Lower lobe of right lung (tissue), 2 donors: Measurements from ENCODE around the gene SMAD2. TPM values are rescaled to one million over a fixed set of nuclear protein-coding genes. Genes with fewer than 3 reads are reported as not detected.

ENCODE experiments used
- ATAC-seq, 2 donors: fragments of 200-7000 bp; cut with Tn5 transposase; one replicate each; pipeline ENCODE4 v1.9.1; 2020 to 2022; ENCODE audit warnings: mild to moderate bottlenecking in 2 of 2, moderate library complexity in 2 of 2
- DNase-seq: peaks from one replicate; pipeline ENCODE4 v3.0.0-alpha.2; 2020
- H3K27ac ChIP-seq: fragments of 200-600 bp; one replicate; pipeline ENCODE4 v1.8.0; 2022
- H3K27me3 ChIP-seq: fragments of 200-600 bp; one replicate; pipeline ENCODE4 v1.8.0; 2022; ENCODE audit warnings: low read depth
- H3K36me3 ChIP-seq: fragments of 200-600 bp; one replicate; pipeline ENCODE4 v1.8.0; 2022; ENCODE audit warnings: mild to moderate bottlenecking
- H3K4me1 ChIP-seq: fragments of 200-600 bp; one replicate; pipeline ENCODE4 v1.8.0; 2022
- H3K4me3 ChIP-seq: fragments of 200-600 bp; one replicate; pipeline ENCODE4 v1.8.0; 2022; ENCODE audit warnings: mild to moderate bottlenecking
- H3K9me3 ChIP-seq: fragments of 200-600 bp; one replicate; pipeline ENCODE4 v1.8.0; 2022
- CTCF ChIP-seq: fragments of 200-600 bp; IDR thresholded peaks from one replicate; pipeline ENCODE4 v1.8.0; 2022; ENCODE audit warnings: antibody characterized with exemption, mild to moderate bottlenecking
- intact Hi-C: fragments of 100-400 bp; cut with DNase I; formaldehyde crosslinking; loops from one replicate; pipeline ENCODE4 v1.11.0; 2022
- total RNA-seq: library from RNA; stranded (reverse); fragmentation: NEBNext Ultra II Directional; extraction: Animal tissue kit (Norgen Biotek cat#: 25700); gene quantifications from one replicate; pipeline ENCODE4 v1.2.1, GENCODE V29; 2021
- donor health status: DM: no; HTN: yes; CAD: no; lungs with severe emphysema.

Gene SMAD2
- total RNA-seq, 1 donor from 2014 or later, result 161 TPM

DNA sequence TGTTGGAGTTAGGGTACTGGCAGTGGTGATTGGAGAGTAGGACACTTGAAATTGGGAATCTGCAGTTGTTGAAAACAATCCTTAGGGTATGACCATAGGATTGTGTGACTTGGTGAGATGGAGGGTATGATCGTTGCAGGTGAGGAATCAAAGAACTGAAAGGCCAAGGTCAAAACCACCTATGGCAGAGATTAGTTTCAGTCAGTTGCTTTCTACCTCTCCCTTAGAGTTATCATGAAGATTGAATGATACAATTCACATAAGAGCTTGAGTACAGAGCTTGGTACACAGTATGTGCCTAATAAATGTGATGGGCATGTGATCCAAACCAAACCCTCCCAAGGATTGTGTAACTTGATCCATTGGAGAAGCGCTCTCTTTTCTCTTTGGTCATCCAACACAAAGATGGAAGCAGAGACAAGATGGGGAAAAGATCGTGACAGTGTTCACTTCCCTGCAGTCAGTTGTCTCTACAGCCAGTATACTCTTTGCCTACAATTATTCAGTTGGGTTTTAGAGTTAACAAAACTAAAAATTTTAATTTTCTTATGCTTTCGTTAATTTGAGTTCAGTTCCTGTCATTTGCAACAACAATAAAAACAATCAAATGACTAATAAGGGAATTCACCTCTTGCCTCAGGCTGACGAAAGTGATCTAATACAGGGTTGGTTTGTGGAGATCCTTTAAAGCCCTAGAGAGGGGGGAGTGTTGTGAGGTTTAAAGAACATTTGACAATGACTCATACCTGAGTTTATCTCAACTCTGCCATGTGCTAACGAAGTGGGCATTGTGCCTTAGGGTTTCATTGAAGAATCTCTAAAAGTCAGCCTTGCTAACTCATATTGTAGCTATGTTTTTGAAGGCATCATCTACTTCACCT lies 14.8 kb upstream of the SMAD2 start:
- intact Hi-C loops, result no loop called here
- Histone ChIP-seq H3K36me3 (no peaks in the 10 kb centered on the region), H3K27ac (no peak overlapping the region), H3K9me3 (no peaks in the 10 kb centered on the region), H3K27me3 (no peaks in the 10 kb centered on the region), H3K4me1 (no peaks in the 10 kb centered on the region), H3K4me3 (no peak overlapping the region)
- no peak for DNase-seq
- no peak for ATAC-seq
- no peak for TF ChIP-seq CTCF

DNA sequence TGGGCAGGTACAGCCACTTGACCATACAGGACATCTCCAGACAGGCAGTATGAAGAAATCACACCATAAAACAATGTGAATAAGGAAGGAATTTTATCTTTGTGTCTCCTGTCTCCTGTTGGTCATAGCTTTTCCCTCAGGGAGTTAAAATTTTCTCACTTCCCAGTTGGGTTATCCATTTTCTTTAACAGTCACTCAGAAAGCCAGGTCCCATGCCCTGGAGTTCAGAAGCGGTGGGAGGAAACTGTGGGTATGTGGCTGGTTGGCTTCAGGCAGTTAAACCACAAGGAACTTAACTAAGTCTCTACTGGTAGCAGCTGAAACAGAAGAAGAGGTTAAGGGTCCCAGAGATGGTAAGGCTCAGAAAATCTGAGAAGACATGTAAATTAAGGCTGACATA lies 6.5 kb upstream of the SMAD2 start:
- TF ChIP-seq CTCF, result no peak
- DNase-seq (no peak), ATAC-seq (no peak)
- Histone ChIP-seq H3K27me3 (no peaks in the 10 kb centered on the region), H3K4me1 (peaks cover 11% of the 10 kb centered on the region), H3K27ac (no peak overlapping the region), H3K9me3 (no peaks in the 10 kb centered on the region), H3K4me3 (no peak overlapping the region), H3K36me3 (no peaks in the 10 kb centered on the region)
- intact Hi-C loops, result no loop called here

- TF ChIP-seq CTCF, result no peak
- Histone ChIP-seq H3K27ac (no peak overlapping the region), H3K4me1 (peaks cover 17% of the 10 kb centered on the region), H3K27me3 (no peaks in the 10 kb centered on the region), H3K4me3 (no peak overlapping the region), H3K9me3 (no peaks in the 10 kb centered on the region), H3K36me3 (no peaks in the 10 kb centered on the region)
- DNase-seq (no peak), ATAC-seq (no peak)
- intact Hi-C loops, result no loop called here
Measured at GRCh38 chr18:47935321-47936055, 5.0 kb upstream of the SMAD2 start.

- peak overlapping the region; percentile 97 for H3K27ac ChIP-seq
- H3K4me3 ChIP-seq, result no peak overlapping the region
- intact Hi-C loops, result no loop called here
- no peak for ATAC-seq
- DNase-seq, result no peak
- peaks cover 36% of the 10 kb centered on the region for H3K4me1 ChIP-seq
- peak; percentile 15 for TF ChIP-seq CTCF
- no peaks in the 10 kb centered on the region for H3K9me3 ChIP-seq
- no peaks in the 10 kb centered on the region for H3K36me3 ChIP-seq
- H3K27me3 ChIP-seq, result no peaks in the 10 kb centered on the region
Measured at GRCh38 chr18:47932603-47933002, 2.1 kb upstream of the SMAD2 start.

- DNase-seq (no peak), ATAC-seq (no peak)
- no peaks in the 10 kb centered on the region for H3K27me3 ChIP-seq
- peaks cover 40% of the 10 kb centered on the region for H3K4me1 ChIP-seq
- H3K4me3 ChIP-seq, result peak overlapping the region; percentile 84
- intact Hi-C loops, result no loop called here
- no peaks in the 10 kb centered on the region for H3K36me3 ChIP-seq
- H3K9me3 ChIP-seq, result no peaks in the 10 kb centered on the region
- TF ChIP-seq CTCF, result no peak
- H3K27ac ChIP-seq, result peak overlapping the region; percentile 97
Measured at GRCh38 chr18:47932190-47932589, 1.7 kb upstream of the SMAD2 start.
